ENCODE results near the gene IHH.

- TF ChIP-seq CTCF (IDR thresholded peaks at IDR 0.05): no peak
- TF ChIP-seq POLR2A (IDR thresholded peaks at IDR 0.05): no peak
Measured at GRCh38 chr2:219090436-219091299, 29.9 kb upstream of the IHH start.
